Left lung (tissue), 14 donors: ENCODE data around the gene ZBED6. TPM values are rescaled to one million over a fixed set of nuclear protein-coding genes. Genes with fewer than 3 reads are reported as not detected.
"Not testable (repeated sequence)": the region's sequence is repeated elsewhere in the genome, so short reads cannot be mapped to it uniquely, and the experiment has no call there.

Experiments used
- ATAC-seq: fragments of 200-7000 bp; cut with Tn5 transposase; one replicate; pipeline ENCODE4 v1.9.1; 2020; ENCODE audit warnings: moderate library complexity
- DNase-seq, 4 donors: peaks; one replicate each; pipeline ENCODE4 v3.0.0-alpha.2; 2013 to 2020
- H3K27ac ChIP-seq, 2 donors: fragments of 200-600 bp; sonication (generic) in 1 of 2; one replicate each; pipeline versions ENCODE4 v1.5.0 to v1.8.0; 2020 to 2021
- H3K27me3 ChIP-seq, 2 donors: fragments of 200-600 bp; sonication (generic) in 1 of 2; one replicate each; pipeline versions ENCODE4 v1.5.0 to v1.8.0; 2020 to 2021
- H3K36me3 ChIP-seq, 2 donors: fragments of 200-600 bp; sonication (generic) in 1 of 2; one replicate each; pipeline versions ENCODE4 v1.5.0 to v1.8.0; 2020 to 2021
- H3K4me1 ChIP-seq, 2 donors: fragments of 200-600 bp; one replicate each; pipeline ENCODE4 v1.8.0; 2021
- H3K4me3 ChIP-seq, 2 donors: fragments of 200-600 bp; sonication (generic) in 1 of 2; one replicate each; pipeline versions ENCODE4 v1.5.0 to v1.8.0; 2020 to 2021; ENCODE audit warnings: mild to moderate bottlenecking in 1 of 2
- H3K9me3 ChIP-seq, 2 donors: fragments of 200-600 bp; sonication (generic) in 1 of 2; one replicate each; pipeline versions ENCODE4 v1.5.0 to v1.8.0; 2020 to 2021
- CTCF ChIP-seq, 2 donors: fragments of 200-600 bp; sonication (generic) in 1 of 2; IDR thresholded peaks; one replicate each; pipeline versions ENCODE4 v1.5.0 to v1.8.0; 2021; ENCODE audit warnings: antibody characterized with exemption in 2 of 2
- intact Hi-C, 2 donors: fragments of 100-400 bp; cut with DNase I; formaldehyde crosslinking; loops; one replicate each; pipeline versions ENCODE4 v1.11.2 to v1.14.2; 2022
- long read RNA-seq, 12 donors: library from polyadenylated mRNA in 2 of 12; unstranded in 2 of 12; transcript quantifications; one replicate each; pipeline ENCODE4 v2.0.0 and lab custom pipeline, GENCODE V29; 2019 to 2026
- polyA plus RNA-seq, 6 donors: library from polyadenylated mRNA; unstranded; fragments of 120-200 nt; gene quantifications; one replicate each; pipeline ENCODE4 v1.2.1, GENCODE V29; 2013; ENCODE audit not compliant: insufficient read length in 6 of 6
- total RNA-seq, 2 donors: library from RNA; stranded (reverse); fragmentation: NEBNext Ultra II Directional; extraction: Animal tissue kit (Norgen Biotek cat#: 25700); gene quantifications; one replicate each; pipeline ENCODE4 v1.2.1, GENCODE V29; 2021
- donor health status: DM: no; HTN: yes; CAD: no.
- donor health status: DM: no; HTN: no; CAD: no.

The ZBED6 gene
- total RNA-seq: 10 to 100 TPM; 31.9 to 32.8 TPM
- polyA plus RNA-seq: 10 to 100 TPM; 14.6 to 19.7 (median 17.0) TPM
- long read RNA-seq, donor 1, full-length matches to known transcripts: 4 of 4 reads
- long read RNA-seq, donor 1, partial matches to known transcripts: 0 of 4 reads
- long read RNA-seq, donor 1, other reads (novel, unspliced or antisense): 0 of 4 reads
- long read RNA-seq, donor 2, full-length matches to known transcripts: 5 of 5 reads
- long read RNA-seq, donor 2, partial matches to known transcripts: 0 of 5 reads
- long read RNA-seq, donor 2, other reads (novel, unspliced or antisense): 0 of 5 reads
- long read RNA-seq, donor 3, full-length matches to known transcripts: 1 of 1 reads
- long read RNA-seq, donor 3, partial matches to known transcripts: 0 of 1 reads
- long read RNA-seq, donor 3, other reads (novel, unspliced or antisense): 0 of 1 reads
- long read RNA-seq, donor 4, partial matches to known transcripts: 0 of 1 reads
- long read RNA-seq, donor 4, other reads (novel, unspliced or antisense): 1 of 1 reads
- long read RNA-seq, donor 5, full-length matches to known transcripts: 4 of 4 reads
- long read RNA-seq, donor 5, partial matches to known transcripts: 0 of 4 reads
- long read RNA-seq, donor 5, other reads (novel, unspliced or antisense): 0 of 4 reads
- long read RNA-seq, donor 6, full-length matches to known transcripts: 4 of 4 reads
- long read RNA-seq, donor 6, partial matches to known transcripts: 0 of 4 reads
- long read RNA-seq, donor 6, other reads (novel, unspliced or antisense): 0 of 4 reads
- long read RNA-seq, donor 7, full-length matches to known transcripts: 8 of 8 reads
- long read RNA-seq, donor 7, partial matches to known transcripts: 0 of 8 reads
- long read RNA-seq, donor 7, other reads (novel, unspliced or antisense): 0 of 8 reads
- long read RNA-seq, donor 8, full-length matches to known transcripts: 6 of 6 reads
- long read RNA-seq, donor 8, partial matches to known transcripts: 0 of 6 reads
- long read RNA-seq, donor 8, other reads (novel, unspliced or antisense): 0 of 6 reads
- long read RNA-seq, donor 9: 0 reads
- long read RNA-seq, donor 10: 0 reads
- long read RNA-seq, donor 11, full-length matches to known transcripts: 3 of 3 reads
- long read RNA-seq, donor 11, partial matches to known transcripts: 0 of 3 reads
- long read RNA-seq, donor 11, other reads (novel, unspliced or antisense): 0 of 3 reads
- long read RNA-seq, donor 12, full-length matches to known transcripts: 6 of 6 reads
- long read RNA-seq, donor 12, partial matches to known transcripts: 0 of 6 reads
- long read RNA-seq, donor 12, other reads (novel, unspliced or antisense): 0 of 6 reads

- Histone ChIP-seq H3K36me3 (peaks cover 0 to 16% of the 10 kb centered on the region in 2 donors), H3K4me3 (peak within 1 kb of the TSS; percentile 48 to 76), H3K9me3 (no peaks in the 10 kb centered on the region), H3K27ac (peak within 1 kb of the TSS; percentile 94 to 97), H3K4me1 (peaks cover 20 to 50% of the 10 kb centered on the region in 2 donors), H3K27me3 (no peaks in the 10 kb centered on the region)
- ATAC-seq: peak; percentile 97
- DNase-seq: peak; percentile 97 to 100 (median 100)
- no peak for TF ChIP-seq CTCF (IDR thresholded peaks at IDR 0.05)
- intact Hi-C loops: no loop called here
Observed at GRCh38 chr1:203795441-203796235, at the start of gene ZBED6, which contains the start of gene ZC3H11A. Gene ZBED6, plus strand, starts transcription at chr1:203795623. Its CDS starts 1,900 bp downstream, at chr1:203797523. Gene ZC3H11A, plus strand, starts transcription at chr1:203795623. Its CDS starts 21,448 bp downstream, at chr1:203817071.

GRCh38 chr1:203746281-203746680 lies 49.1 kb upstream of the ZBED6 start:
- Histone ChIP-seq H3K27ac (no peak overlapping the region), H3K4me1 (peaks cover 0 to 18% of the 10 kb centered on the region in 2 donors), H3K4me3 (no peak overlapping the region), H3K36me3 (peaks cover 0 to 7% of the 10 kb centered on the region in 2 donors), H3K27me3 (no peaks in the 10 kb centered on the region), H3K9me3 (no peaks in the 10 kb centered on the region)
- intact Hi-C loops: no loop called here
- no peak for DNase-seq
- TF ChIP-seq CTCF (IDR thresholded peaks at IDR 0.05): no peak
- no peak for ATAC-seq

DNA sequence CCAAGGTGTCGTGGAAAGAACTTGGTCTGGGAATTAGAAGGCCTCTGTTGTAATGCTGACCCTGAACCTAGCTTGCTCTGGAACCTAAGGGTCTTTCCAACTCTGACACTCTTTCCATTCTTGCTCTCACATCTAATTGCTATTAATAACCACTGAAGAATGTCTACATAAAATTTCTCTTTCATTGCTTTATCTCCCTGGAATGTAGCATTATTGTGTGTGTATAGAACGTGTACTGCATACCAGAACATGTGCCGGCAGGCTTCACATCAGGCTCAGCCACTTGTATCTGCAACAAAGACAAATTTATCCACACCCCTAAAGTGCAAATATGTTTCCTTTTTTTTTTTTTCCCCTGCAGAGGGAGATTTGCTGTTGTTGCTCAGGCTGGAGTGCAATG lies 44.4 kb upstream of the ZBED6 start:
- intact Hi-C loops: no loop called here
- DNase-seq: no peak
- ATAC-seq: no peak
- H3K4me3 ChIP-seq: no peak overlapping the region
- H3K4me1 ChIP-seq: no peaks in the 10 kb centered on the region
- no peak for TF ChIP-seq CTCF (IDR thresholded peaks at IDR 0.05)
- no peaks in the 10 kb centered on the region for H3K27me3 ChIP-seq
- no peak overlapping the region for H3K27ac ChIP-seq
- no peaks in the 10 kb centered on the region for H3K36me3 ChIP-seq
- no peaks in the 10 kb centered on the region for H3K9me3 ChIP-seq

DNA sequence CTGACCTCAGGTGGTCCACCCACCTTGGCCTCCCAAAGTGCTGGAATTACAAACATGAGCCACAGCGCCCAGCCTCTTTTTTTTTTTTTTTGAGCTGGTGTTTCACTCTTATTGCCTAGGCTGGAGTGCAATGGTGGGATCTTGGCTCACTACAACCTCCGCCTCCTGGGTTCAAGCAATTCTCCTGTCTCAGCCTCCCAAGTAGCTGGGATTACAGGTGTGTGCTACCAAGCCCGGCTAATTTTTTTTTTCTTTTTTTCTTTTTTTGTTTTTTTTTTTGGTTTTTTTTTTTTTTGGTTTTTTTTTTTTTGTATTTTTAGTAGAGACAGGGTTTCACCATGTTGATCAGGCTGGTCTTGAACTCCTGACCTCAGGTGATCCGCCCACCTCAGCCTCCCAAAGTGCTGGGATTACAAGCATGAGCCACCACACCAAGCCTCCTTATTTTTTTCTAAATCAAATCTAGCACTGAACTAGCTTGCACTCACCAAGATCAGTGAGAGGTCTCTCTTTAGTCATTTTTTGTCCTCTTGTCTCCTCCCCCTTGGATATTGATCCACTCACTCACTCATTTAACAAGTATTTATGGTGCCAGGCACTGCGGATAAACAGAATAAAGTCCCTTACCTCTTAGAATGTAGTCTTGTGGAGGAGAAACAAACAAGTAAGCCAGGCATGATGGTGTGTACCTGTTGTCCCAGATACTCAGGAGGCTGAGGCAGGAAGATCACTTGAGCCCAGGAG lies 43.6 kb upstream of the ZBED6 start:
- ATAC-seq, H3K27me3 ChIP-seq, H3K27ac ChIP-seq, H3K4me3 ChIP-seq, H3K4me1 ChIP-seq, DNase-seq, H3K36me3 ChIP-seq, H3K9me3 ChIP-seq, intact Hi-C loops: not testable (repeated sequence)
